Loucy (cell line): ENCODE measurements around the gene ARHGAP24.

Source experiments
- H2AFZ ChIP-seq: fragments of 200-600 bp; sonication (generic); 2 replicates; pipeline ENCODE4 v1.6.0; 2016; ENCODE audit warnings: antibody characterized with exemption, mild to moderate bottlenecking, low read length, moderate library complexity
- H3F3A ChIP-seq: fragments of 200-600 bp; 2 replicates; pipeline ENCODE4 v1.6.0; 2016; ENCODE audit warnings: antibody characterized with exemption, low read depth, mild to moderate bottlenecking
- H3K27me3 ChIP-seq: fragments of 200-600 bp; sonication (generic); 2 replicates; pipeline ENCODE4 v1.6.1; 2014; ENCODE audit warnings: low read length, mild to moderate bottlenecking; ENCODE audit not compliant: insufficient read depth, poor library complexity, severe bottlenecking
- H3K36me3 ChIP-seq: fragments of 200-600 bp; sonication (generic); 2 replicates; pipeline ENCODE4 v1.6.1; 2016; ENCODE audit warnings: low read length; ENCODE audit not compliant: insufficient read depth
- H3K4me1 ChIP-seq: fragments of 200-600 bp; sonication (generic); 2 replicates; pipeline ENCODE4 v1.5.1; 2014; ENCODE audit warnings: low read length, mild to moderate bottlenecking; ENCODE audit not compliant: insufficient read depth, poor library complexity, severe bottlenecking
- H3K4me2 ChIP-seq: fragments of 200-600 bp; sonication (generic); 2 replicates; pipeline ENCODE4 v1.6.0; 2014; ENCODE audit warnings: antibody characterized with exemption, low read length, low read depth, mild to moderate bottlenecking; ENCODE audit not compliant: poor library complexity, severe bottlenecking
- H3K4me3 ChIP-seq: fragments of 200-600 bp; sonication (generic); 2 replicates; pipeline ENCODE4 v1.5.1; 2014; ENCODE audit warnings: low read length, mild to moderate bottlenecking, mixed read lengths; ENCODE audit not compliant: poor library complexity, severe bottlenecking
- H3K79me2 ChIP-seq: fragments of 200-600 bp; sonication (generic); 2 replicates; pipeline ENCODE4 v1.6.1; 2014; ENCODE audit warnings: low read length; ENCODE audit not compliant: insufficient read depth
- H3K9ac ChIP-seq: fragments of 200-600 bp; sonication (generic); 2 replicates; pipeline ENCODE4 v1.6.0; 2014; ENCODE audit warnings: mild to moderate bottlenecking, low read depth, low read length, moderate library complexity; ENCODE audit not compliant: poor library complexity, severe bottlenecking
- H3K9me2 ChIP-seq: fragments of 200-600 bp; sonication (generic); replicated peaks from 2 replicates; pipeline ENCODE4 v1.6.1; 2016; ENCODE audit warnings: low read depth, low read length, mixed read lengths
- H3K9me3 ChIP-seq: fragments of 200-600 bp; sonication (generic); 2 replicates; pipeline ENCODE4 v1.6.1; 2014; ENCODE audit warnings: mild to moderate bottlenecking, antibody characterized with exemption, low read length, low read depth; ENCODE audit not compliant: insufficient read depth
- H4K20me1 ChIP-seq: fragments of 200-600 bp; sonication (generic); 2 replicates; pipeline ENCODE4 v1.6.0; 2014; ENCODE audit warnings: antibody characterized with exemption, low read length, mild to moderate bottlenecking; ENCODE audit not compliant: insufficient read depth, poor library complexity, severe bottlenecking
- EZH2phosphoT487 ChIP-seq: fragments of 200-600 bp; IDR thresholded peaks from 2 replicates; pipeline ENCODE4 v1.6.1; 2018; ENCODE audit warnings: antibody characterized with exemption, mild to moderate bottlenecking, moderate library complexity, borderline replicate concordance
- TF ChIP-seq, protein P1 (sequence below): fragments of 200-600 bp; sonication (generic); conservative IDR thresholded peaks from 2 replicates; pipeline ENCODE4 v1.5.1; 2014; ENCODE audit warnings: mild to moderate bottlenecking, antibody characterized with exemption, low read length

ARHGAP24 gene

DNA sequence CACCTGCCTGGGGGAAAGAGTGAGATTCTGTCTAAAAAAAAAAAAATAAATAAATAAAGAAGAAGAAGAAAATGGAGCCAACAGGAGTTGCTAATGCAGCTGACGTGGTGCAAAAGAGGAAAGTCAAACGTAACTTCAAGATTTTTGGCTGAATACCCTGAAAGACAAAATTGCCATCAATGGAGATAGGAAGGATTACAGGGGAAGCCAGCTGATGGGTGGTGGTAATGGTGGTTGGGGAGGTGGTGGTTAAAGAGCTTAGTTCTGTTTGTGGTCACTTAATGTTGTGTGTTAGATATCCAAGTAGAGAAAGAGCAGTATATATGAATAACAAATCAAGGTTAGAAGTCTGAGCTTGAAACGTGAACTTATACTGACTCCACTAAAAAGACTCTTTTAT, 225.4 kb downstream of the ARHGAP24 start:
- no peaks in the 10 kb centered on the region for H3K79me2 ChIP-seq
- H3K4me1 ChIP-seq = no peaks in the 10 kb centered on the region
- H3K36me3 ChIP-seq = no peaks in the 10 kb centered on the region
- H2AFZ ChIP-seq = no peak overlapping the region
- H3K4me3 ChIP-seq = no peak overlapping the region
- H3K9me3 ChIP-seq = no peaks in the 10 kb centered on the region
- H3K4me2 ChIP-seq = no peak overlapping the region
- no peak overlapping the region for H3K9ac ChIP-seq
- H3F3A ChIP-seq = no peaks in the 10 kb centered on the region
- no peaks in the 10 kb centered on the region for H4K20me1 ChIP-seq
- TF ChIP-seq, protein P1, sequence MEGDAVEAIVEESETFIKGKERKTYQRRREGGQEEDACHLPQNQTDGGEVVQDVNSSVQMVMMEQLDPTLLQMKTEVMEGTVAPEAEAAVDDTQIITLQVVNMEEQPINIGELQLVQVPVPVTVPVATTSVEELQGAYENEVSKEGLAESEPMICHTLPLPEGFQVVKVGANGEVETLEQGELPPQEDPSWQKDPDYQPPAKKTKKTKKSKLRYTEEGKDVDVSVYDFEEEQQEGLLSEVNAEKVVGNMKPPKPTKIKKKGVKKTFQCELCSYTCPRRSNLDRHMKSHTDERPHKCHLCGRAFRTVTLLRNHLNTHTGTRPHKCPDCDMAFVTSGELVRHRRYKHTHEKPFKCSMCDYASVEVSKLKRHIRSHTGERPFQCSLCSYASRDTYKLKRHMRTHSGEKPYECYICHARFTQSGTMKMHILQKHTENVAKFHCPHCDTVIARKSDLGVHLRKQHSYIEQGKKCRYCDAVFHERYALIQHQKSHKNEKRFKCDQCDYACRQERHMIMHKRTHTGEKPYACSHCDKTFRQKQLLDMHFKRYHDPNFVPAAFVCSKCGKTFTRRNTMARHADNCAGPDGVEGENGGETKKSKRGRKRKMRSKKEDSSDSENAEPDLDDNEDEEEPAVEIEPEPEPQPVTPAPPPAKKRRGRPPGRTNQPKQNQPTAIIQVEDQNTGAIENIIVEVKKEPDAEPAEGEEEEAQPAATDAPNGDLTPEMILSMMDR = no peak
- no peak for TF ChIP-seq EZH2phosphoT487
- no peaks in the 10 kb centered on the region for H3K27me3 ChIP-seq
- H3K9me2 ChIP-seq = no peaks in the 10 kb centered on the region

DNA sequence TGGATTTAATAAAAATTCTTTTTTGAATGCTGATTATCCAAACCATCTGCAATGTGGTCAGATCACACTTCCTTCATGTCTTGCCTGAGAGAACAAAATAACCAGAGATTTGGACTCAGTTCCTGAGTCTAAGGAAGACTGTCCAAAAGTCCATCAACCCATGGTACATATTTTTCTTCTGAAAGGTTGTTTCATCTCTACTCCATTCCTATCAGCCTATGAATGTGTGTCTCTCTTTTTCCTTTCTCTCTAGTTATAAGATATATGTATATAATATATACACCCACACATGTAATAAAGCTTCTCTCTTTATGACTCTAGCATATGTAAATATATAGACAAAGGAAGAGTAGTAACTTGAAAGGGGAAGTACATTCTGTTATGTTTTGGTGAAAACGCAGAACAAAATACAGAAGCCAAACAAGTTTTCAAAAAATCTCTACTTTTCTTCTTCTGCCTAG, 226.9 kb downstream of the ARHGAP24 start:
- Histone ChIP-seq H3K79me2 (no peaks in the 10 kb centered on the region), H3K36me3 (no peaks in the 10 kb centered on the region), H3K9ac (no peak overlapping the region), H2AFZ (no peak overlapping the region), H3K27me3 (no peaks in the 10 kb centered on the region), H3K4me3 (no peak overlapping the region), H4K20me1 (no peaks in the 10 kb centered on the region), H3K9me3 (no peaks in the 10 kb centered on the region), H3K9me2 (no peaks in the 10 kb centered on the region), H3K4me2 (no peak overlapping the region), H3K4me1 (no peaks in the 10 kb centered on the region), H3F3A (no peaks in the 10 kb centered on the region)
- no peak for TF ChIP-seq EZH2phosphoT487
- TF ChIP-seq, protein P1 = no peak

DNA sequence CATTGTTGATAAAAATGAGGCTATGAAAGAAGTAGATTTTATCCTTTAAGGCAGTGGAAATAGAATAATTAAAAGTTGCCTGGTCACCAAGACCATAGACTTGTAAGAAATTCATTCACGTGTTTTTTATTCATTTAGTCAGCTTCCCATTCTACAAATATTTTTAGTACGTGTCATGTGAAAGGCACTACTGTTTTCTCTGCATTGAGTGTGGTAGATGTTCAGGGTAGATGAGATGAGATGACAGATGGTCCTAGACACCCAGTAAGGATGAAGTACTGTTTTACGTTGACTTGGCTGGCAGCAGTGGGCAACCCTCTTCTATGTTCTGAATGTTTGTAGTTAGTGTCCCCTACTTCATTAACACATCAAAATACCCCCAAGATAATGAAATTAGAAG, 228.1 kb downstream of the ARHGAP24 start:
- no peaks in the 10 kb centered on the region for H3K27me3 ChIP-seq
- no peaks in the 10 kb centered on the region for H3K9me3 ChIP-seq
- H3K9me2 ChIP-seq = no peaks in the 10 kb centered on the region
- no peak overlapping the region for H3K4me2 ChIP-seq
- H3K36me3 ChIP-seq = no peaks in the 10 kb centered on the region
- H3K4me1 ChIP-seq = no peaks in the 10 kb centered on the region
- no peak overlapping the region for H2AFZ ChIP-seq
- no peaks in the 10 kb centered on the region for H3K79me2 ChIP-seq
- H3K9ac ChIP-seq = no peak overlapping the region
- TF ChIP-seq, protein P1 = no peak
- no peak for TF ChIP-seq EZH2phosphoT487
- no peaks in the 10 kb centered on the region for H4K20me1 ChIP-seq
- H3K4me3 ChIP-seq = no peak overlapping the region
- no peaks in the 10 kb centered on the region for H3F3A ChIP-seq
